ENCODE measurements around the gene E2F2.

Gene E2F2

GRCh38 chr1:23558872-23559135 is 27.8 kb upstream of the E2F2 start:
- peak overlapping the region; percentile 61 for H3K4me3 ChIP-seq (ENCODE audit: low read depth, low read length)
- TF ChIP-seq, protein P1, sequence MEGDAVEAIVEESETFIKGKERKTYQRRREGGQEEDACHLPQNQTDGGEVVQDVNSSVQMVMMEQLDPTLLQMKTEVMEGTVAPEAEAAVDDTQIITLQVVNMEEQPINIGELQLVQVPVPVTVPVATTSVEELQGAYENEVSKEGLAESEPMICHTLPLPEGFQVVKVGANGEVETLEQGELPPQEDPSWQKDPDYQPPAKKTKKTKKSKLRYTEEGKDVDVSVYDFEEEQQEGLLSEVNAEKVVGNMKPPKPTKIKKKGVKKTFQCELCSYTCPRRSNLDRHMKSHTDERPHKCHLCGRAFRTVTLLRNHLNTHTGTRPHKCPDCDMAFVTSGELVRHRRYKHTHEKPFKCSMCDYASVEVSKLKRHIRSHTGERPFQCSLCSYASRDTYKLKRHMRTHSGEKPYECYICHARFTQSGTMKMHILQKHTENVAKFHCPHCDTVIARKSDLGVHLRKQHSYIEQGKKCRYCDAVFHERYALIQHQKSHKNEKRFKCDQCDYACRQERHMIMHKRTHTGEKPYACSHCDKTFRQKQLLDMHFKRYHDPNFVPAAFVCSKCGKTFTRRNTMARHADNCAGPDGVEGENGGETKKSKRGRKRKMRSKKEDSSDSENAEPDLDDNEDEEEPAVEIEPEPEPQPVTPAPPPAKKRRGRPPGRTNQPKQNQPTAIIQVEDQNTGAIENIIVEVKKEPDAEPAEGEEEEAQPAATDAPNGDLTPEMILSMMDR (IDR thresholded peaks at IDR 0.05; ENCODE audit: control insufficient read depth, extremely low read depth, insufficient read depth), result no peak
- no peak for DNase-seq (ENCODE audit: low read depth)

- H3K4me3 ChIP-seq (ENCODE audit: low read depth, low read length), result peak overlapping the region; percentile 61
- no peak for DNase-seq (ENCODE audit: low read depth)
- TF ChIP-seq, protein P1 (IDR thresholded peaks at IDR 0.05; ENCODE audit: control insufficient read depth, extremely low read depth, insufficient read depth), result no peak
Observed at GRCh38 chr1:23558140-23558871, 27.3 kb upstream of the E2F2 start.

- no peak for DNase-seq (ENCODE audit: low read depth)
- TF ChIP-seq, protein P1 (IDR thresholded peaks at IDR 0.05; ENCODE audit: control insufficient read depth, extremely low read depth, insufficient read depth), result no peak
- H3K4me3 ChIP-seq (ENCODE audit: low read depth, low read length), result peak overlapping the region; percentile 61
Observed at GRCh38 chr1:23557471-23558124, 26.6 kb upstream of the E2F2 start.

DNA sequence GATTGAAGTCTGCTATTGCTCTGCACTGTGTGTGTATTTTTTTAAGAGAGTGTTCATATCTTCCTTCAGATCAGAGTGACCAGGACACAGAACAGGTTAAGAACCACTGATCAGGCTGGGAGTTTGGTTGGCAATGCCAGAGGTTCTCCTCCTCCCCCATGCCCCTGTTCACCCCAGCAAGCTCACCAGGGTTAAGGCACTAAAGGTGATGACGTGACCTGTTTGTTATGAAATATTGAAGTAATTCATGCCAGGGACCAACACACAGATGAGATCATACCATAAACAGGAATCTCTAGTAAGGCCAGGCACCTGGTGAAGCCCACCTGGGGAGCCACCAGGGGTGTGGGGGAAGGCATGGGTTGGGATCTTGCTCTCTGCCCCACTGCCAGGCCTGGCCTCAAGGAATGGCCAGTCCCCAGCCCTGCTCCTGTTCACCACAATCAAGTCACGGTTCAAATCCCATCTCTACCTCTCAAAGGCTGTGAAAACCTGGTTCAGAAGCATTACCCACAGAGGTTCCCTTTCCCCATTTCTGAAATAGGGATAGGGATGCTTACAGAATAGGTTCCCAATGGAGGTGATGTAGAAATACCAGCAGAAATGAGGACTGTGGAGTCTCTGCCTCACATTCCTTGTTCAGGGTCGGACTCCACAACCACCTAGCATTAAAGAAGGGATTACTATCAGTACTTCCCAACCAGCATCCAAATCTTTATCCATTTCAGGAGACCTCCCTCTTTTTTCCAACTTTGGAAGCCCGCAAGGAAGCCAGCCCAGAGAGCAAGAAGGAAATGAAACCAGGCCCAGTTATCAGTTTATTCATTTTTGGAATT is 25.8 kb upstream of the E2F2 start:
- TF ChIP-seq, protein P1 (IDR thresholded peaks at IDR 0.05; ENCODE audit: control insufficient read depth, extremely low read depth, insufficient read depth), result no peak
- no peak overlapping the region for H3K4me3 ChIP-seq (ENCODE audit: low read depth, low read length)
- peak; percentile 57 for DNase-seq (ENCODE audit: low read depth)

GRCh38 chr1:23555986-23556634 is 25.1 kb upstream of the E2F2 start:
- DNase-seq (ENCODE audit: low read depth), result no peak
- H3K4me3 ChIP-seq (ENCODE audit: low read depth, low read length), result no peak overlapping the region
- TF ChIP-seq, protein P1 (IDR thresholded peaks at IDR 0.05; ENCODE audit: control insufficient read depth, extremely low read depth, insufficient read depth), result no peak

DNA sequence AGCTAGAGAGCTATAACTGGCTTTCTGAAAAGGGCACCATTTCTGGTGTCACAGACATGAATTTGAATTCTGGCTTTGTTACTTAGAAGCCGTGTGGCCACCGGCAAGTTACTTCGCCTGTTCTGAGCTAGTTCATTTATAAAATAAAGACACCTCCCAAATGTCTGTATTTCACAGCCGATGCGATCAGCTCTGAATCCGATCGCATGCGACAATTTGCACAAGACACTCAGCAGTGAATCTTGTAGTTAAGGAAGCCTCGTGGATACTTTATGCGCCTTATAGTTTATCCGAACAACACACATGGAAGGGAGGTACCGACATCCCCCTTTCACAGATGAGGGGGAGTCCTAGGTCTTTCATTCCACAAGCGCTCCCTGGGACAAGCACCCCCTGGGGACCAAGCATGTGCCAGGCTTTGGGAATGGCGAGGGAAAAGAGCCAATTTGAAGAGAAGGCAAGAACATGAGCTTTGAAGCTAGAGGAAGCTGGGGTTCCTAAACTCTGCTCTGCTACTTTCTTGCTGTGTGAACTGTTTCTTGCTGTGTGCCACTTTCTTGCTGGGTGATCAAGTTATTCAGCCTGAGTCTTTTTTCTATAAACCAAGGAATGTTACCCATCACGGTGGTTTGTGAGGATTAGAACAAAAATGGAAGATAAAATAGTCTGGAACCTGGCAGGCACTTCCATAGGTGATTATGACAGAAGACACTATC is 24.4 kb upstream of the E2F2 start:
- TF ChIP-seq, protein P1 (IDR thresholded peaks at IDR 0.05; ENCODE audit: control insufficient read depth, extremely low read depth, insufficient read depth), result no peak
- peak overlapping the region; percentile 29; the same call in 1 of the 2 replicates for H3K4me3 ChIP-seq (ENCODE audit: low read depth, low read length)
- DNase-seq (ENCODE audit: low read depth), result no peak

All from LNCaP clone FGC (cell line).